Astrocyte (in vitro differentiated cells and primary cell): Measurements from ENCODE around the gene SHOC2. TPM values are rescaled to one million over a fixed set of nuclear protein-coding genes. Genes with fewer than 3 reads are reported as not detected.
A peak's percentile ranks its signal among the peaks of the same experiment; 100 is the strongest.

ENCODE experiments used
- DNase-seq: peaks from one replicate; pipeline ENCODE4 v3.0.0-alpha.2; 2010; ENCODE audit warnings: low read depth
- FAIRE-seq: peaks from 2 replicates; lab custom pipeline; 2011; peaks lifted over from hg19 to GRCh38; lab: Jason Lieb, UNC
- H2AFZ ChIP-seq: 2 replicates; pipeline ENCODE4 v1.6.0; 2012; ENCODE audit warnings: low read depth, low read length, inconsistent platforms
- H3K27ac ChIP-seq: 2 replicates; pipeline ENCODE4 v1.5.1; 2011; ENCODE audit warnings: low read depth, low read length, inconsistent platforms
- H3K27me3 ChIP-seq: 2 replicates; pipeline ENCODE4 v1.6.0; 2011; ENCODE audit warnings: low read length, inconsistent platforms; ENCODE audit not compliant: insufficient read depth
- H3K36me3 ChIP-seq: 2 replicates; pipeline ENCODE4 v1.5.1; 2011; ENCODE audit warnings: low read length, inconsistent platforms; ENCODE audit not compliant: insufficient read depth
- H3K4me1 ChIP-seq: 2 replicates; pipeline ENCODE4 v1.5.1; 2011; ENCODE audit warnings: low read length, inconsistent platforms; ENCODE audit not compliant: insufficient read depth
- H3K4me2 ChIP-seq: 2 replicates; pipeline ENCODE4 v1.6.0; 2012; ENCODE audit warnings: low read length, inconsistent platforms
- H3K4me3 ChIP-seq: 2 replicates; pipeline ENCODE4 v1.5.1; 2011; ENCODE audit warnings: low read depth, mild to moderate bottlenecking, low read length, inconsistent platforms; ENCODE audit not compliant: insufficient read depth
- H3K79me2 ChIP-seq: 2 replicates; pipeline ENCODE4 v1.6.0; 2012; ENCODE audit warnings: mild to moderate bottlenecking, low read length, inconsistent platforms; ENCODE audit not compliant: insufficient read depth
- H3K9ac ChIP-seq: 2 replicates; pipeline ENCODE4 v1.6.0; 2012; ENCODE audit warnings: mild to moderate bottlenecking, low read length, inconsistent platforms
- H3K9me3 ChIP-seq: 2 replicates; pipeline ENCODE4 v1.5.1; 2012; ENCODE audit warnings: low read depth, mild to moderate bottlenecking, low read length, inconsistent platforms; ENCODE audit not compliant: insufficient read depth
- H4K20me1 ChIP-seq: 2 replicates; pipeline ENCODE4 v1.6.0; 2012; ENCODE audit warnings: low read length, inconsistent platforms; ENCODE audit not compliant: insufficient read depth
- H3K27ac Mint-ChIP-seq: one replicate; pipeline ENCODE4 v1.8.0; 2021; ENCODE audit warnings: mild to moderate bottlenecking, mixed read lengths; ENCODE audit not compliant: unreplicated experiment
- H3K27me3 Mint-ChIP-seq: one replicate; pipeline ENCODE4 v1.8.0; 2021; ENCODE audit warnings: low read depth, mixed read lengths; ENCODE audit not compliant: unreplicated experiment
- H3K36me3 Mint-ChIP-seq: one replicate; pipeline ENCODE4 v1.8.0; 2021; ENCODE audit warnings: low read depth, mixed read lengths; ENCODE audit not compliant: unreplicated experiment
- H3K4me1 Mint-ChIP-seq: one replicate; pipeline ENCODE4 v1.8.0; 2021; ENCODE audit warnings: low read depth, mixed read lengths; ENCODE audit not compliant: unreplicated experiment
- H3K4me3 Mint-ChIP-seq: one replicate; pipeline ENCODE4 v1.8.0; 2021; ENCODE audit warnings: mild to moderate bottlenecking, moderate library complexity, mixed read lengths; ENCODE audit not compliant: unreplicated experiment
- H3K9me3 Mint-ChIP-seq: one replicate; pipeline ENCODE4 v1.8.0; 2021; ENCODE audit warnings: mild to moderate bottlenecking, mixed read lengths; ENCODE audit not compliant: unreplicated experiment
- EZH2 ChIP-seq: IDR thresholded peaks from 2 replicates; pipeline ENCODE4 v1.6.1; 2012; ENCODE audit warnings: mild to moderate bottlenecking, low read length, inconsistent platforms; ENCODE audit not compliant: insufficient read depth
- total RNA-seq: library from RNA; stranded (reverse); gene quantifications from 2 replicates; pipeline ENCODE4 v1.2.1, GENCODE V29; 2021
- TF ChIP-seq, protein P1 (sequence below): IDR thresholded peaks from 2 replicates; pipeline ENCODE4 v1.5.1; 2011; ENCODE audit warnings: low read depth, mild to moderate bottlenecking, inconsistent platforms, low read length, moderate library complexity; ENCODE audit not compliant: insufficient read depth

SHOC2 gene
- total RNA-seq, 1 donor from 2014 or later = 80.7 TPM

- no peaks in the 10 kb centered on the region for H3K27me3 ChIP-seq
- Mint-ChIP-seq H3K9me3 (peaks cover 1% of the 10 kb centered on the region), H3K36me3 (peaks cover 17% of the 10 kb centered on the region), H3K27ac (no peak overlapping the region), H3K27me3 (no peaks in the 10 kb centered on the region), H3K4me1 (peaks cover 24% of the 10 kb centered on the region), H3K4me3 (no peak overlapping the region)
- no peak overlapping the region for H3K4me3 ChIP-seq
- DNase-seq = peak; percentile 45
- H3K4me1 ChIP-seq = peaks cover 5% of the 10 kb centered on the region
- TF ChIP-seq, protein P1, sequence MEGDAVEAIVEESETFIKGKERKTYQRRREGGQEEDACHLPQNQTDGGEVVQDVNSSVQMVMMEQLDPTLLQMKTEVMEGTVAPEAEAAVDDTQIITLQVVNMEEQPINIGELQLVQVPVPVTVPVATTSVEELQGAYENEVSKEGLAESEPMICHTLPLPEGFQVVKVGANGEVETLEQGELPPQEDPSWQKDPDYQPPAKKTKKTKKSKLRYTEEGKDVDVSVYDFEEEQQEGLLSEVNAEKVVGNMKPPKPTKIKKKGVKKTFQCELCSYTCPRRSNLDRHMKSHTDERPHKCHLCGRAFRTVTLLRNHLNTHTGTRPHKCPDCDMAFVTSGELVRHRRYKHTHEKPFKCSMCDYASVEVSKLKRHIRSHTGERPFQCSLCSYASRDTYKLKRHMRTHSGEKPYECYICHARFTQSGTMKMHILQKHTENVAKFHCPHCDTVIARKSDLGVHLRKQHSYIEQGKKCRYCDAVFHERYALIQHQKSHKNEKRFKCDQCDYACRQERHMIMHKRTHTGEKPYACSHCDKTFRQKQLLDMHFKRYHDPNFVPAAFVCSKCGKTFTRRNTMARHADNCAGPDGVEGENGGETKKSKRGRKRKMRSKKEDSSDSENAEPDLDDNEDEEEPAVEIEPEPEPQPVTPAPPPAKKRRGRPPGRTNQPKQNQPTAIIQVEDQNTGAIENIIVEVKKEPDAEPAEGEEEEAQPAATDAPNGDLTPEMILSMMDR = no peak
- no peak for TF ChIP-seq EZH2
- H2AFZ ChIP-seq = no peak overlapping the region
- no peak overlapping the region for H3K27ac ChIP-seq
- no peaks in the 10 kb centered on the region for H3K9me3 ChIP-seq
- H3K9ac ChIP-seq = no peak overlapping the region
- no peak for FAIRE-seq
- no peak overlapping the region for H3K4me2 ChIP-seq
- H4K20me1 ChIP-seq = peaks cover 70% of the 10 kb centered on the region
- H3K36me3 ChIP-seq = no peaks in the 10 kb centered on the region
- peaks cover 69% of the 10 kb centered on the region for H3K79me2 ChIP-seq
Observed at GRCh38 chr10:110979611-110980010, 60.2 kb downstream of the SHOC2 start.

DNA sequence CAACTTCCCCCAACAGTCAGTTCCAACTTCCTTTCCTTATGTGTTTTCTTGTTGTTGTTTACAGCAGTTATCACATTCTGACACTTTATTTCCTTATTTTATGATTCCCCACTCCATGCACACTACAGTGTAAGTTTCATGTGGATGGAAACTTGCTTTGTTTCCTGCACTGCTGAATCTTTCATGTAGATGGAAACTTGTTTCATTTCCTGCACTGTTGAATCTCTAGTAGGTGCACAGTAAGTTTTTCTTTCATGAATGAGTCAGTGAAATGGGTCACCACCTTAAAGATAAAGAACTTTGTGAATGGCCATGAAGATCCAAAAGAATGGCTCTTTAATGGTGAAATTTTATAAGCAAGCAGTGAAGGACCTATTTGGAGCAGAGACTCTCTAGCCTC lies 61.4 kb downstream of the SHOC2 start:
- Histone ChIP-seq H4K20me1 (peaks cover 60% of the 10 kb centered on the region), H3K27me3 (no peaks in the 10 kb centered on the region), H3K9me3 (no peaks in the 10 kb centered on the region), H3K4me1 (peaks cover 5% of the 10 kb centered on the region), H3K9ac (no peak overlapping the region), H3K4me2 (no peak overlapping the region), H3K27ac (no peak overlapping the region), H2AFZ (no peak overlapping the region), H3K79me2 (peaks cover 65% of the 10 kb centered on the region), H3K4me3 (no peak overlapping the region), H3K36me3 (no peaks in the 10 kb centered on the region)
- H3K4me1 Mint-ChIP-seq = peaks cover 24% of the 10 kb centered on the region
- H3K27ac Mint-ChIP-seq = no peak overlapping the region
- no peaks in the 10 kb centered on the region for H3K27me3 Mint-ChIP-seq
- peaks cover 17% of the 10 kb centered on the region for H3K36me3 Mint-ChIP-seq
- TF ChIP-seq EZH2 = no peak
- TF ChIP-seq, protein P1 = no peak
- no peak overlapping the region for H3K4me3 Mint-ChIP-seq
- FAIRE-seq (no peak), DNase-seq (no peak)
- H3K9me3 Mint-ChIP-seq = peaks cover 1% of the 10 kb centered on the region

GRCh38 chr10:110983466-110983865 lies 64.1 kb downstream of the SHOC2 start:
- H3K27ac ChIP-seq = no peak overlapping the region
- H2AFZ ChIP-seq = no peak overlapping the region
- TF ChIP-seq EZH2 = no peak
- TF ChIP-seq, protein P1 = no peak
- Mint-ChIP-seq H3K27ac (no peak overlapping the region), H3K4me3 (no peak overlapping the region), H3K4me1 (peaks cover 15% of the 10 kb centered on the region), H3K27me3 (no peaks in the 10 kb centered on the region), H3K9me3 (peaks cover 1% of the 10 kb centered on the region), H3K36me3 (peaks cover 15% of the 10 kb centered on the region)
- H3K4me1 ChIP-seq = peaks cover 5% of the 10 kb centered on the region
- no peak overlapping the region for H3K9ac ChIP-seq
- peaks cover 50% of the 10 kb centered on the region for H3K79me2 ChIP-seq
- no peak for DNase-seq
- H3K4me3 ChIP-seq = no peak overlapping the region
- H4K20me1 ChIP-seq = peaks cover 39% of the 10 kb centered on the region
- H3K9me3 ChIP-seq = no peaks in the 10 kb centered on the region
- FAIRE-seq = no peak
- H3K4me2 ChIP-seq = no peak overlapping the region
- H3K36me3 ChIP-seq = no peaks in the 10 kb centered on the region
- no peaks in the 10 kb centered on the region for H3K27me3 ChIP-seq
